ENCODE measurements around the gene DIPK1A. TPM values are rescaled to one million over a fixed set of nuclear protein-coding genes. Genes with fewer than 3 reads are reported as not detected.

DIPK1A gene
- polyA plus RNA-seq, 2 of the 4 experiments (the other 2 are of a cell fraction) = 12.4 to 21.1 TPM

DNA sequence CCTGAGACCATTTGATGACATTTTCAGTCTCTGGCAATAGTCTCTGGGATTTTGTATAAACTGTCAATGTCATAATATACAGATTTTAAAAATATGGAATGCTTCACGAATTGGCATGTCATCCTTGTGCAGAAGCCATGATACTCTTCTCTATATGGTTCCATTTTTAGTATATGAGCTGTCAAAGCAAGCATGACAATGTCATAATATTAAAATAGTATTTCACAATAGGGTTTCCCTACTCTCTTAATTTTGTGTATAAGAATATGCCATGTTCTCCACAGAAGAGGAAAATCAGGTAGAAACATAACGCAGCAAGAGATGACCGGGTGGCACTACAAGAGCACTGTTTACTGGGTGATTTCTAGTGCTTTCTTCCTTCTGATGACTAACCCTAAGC lies 8.3 kb upstream of the DIPK1A start (continued):
- TF ChIP-seq, protein P1, sequence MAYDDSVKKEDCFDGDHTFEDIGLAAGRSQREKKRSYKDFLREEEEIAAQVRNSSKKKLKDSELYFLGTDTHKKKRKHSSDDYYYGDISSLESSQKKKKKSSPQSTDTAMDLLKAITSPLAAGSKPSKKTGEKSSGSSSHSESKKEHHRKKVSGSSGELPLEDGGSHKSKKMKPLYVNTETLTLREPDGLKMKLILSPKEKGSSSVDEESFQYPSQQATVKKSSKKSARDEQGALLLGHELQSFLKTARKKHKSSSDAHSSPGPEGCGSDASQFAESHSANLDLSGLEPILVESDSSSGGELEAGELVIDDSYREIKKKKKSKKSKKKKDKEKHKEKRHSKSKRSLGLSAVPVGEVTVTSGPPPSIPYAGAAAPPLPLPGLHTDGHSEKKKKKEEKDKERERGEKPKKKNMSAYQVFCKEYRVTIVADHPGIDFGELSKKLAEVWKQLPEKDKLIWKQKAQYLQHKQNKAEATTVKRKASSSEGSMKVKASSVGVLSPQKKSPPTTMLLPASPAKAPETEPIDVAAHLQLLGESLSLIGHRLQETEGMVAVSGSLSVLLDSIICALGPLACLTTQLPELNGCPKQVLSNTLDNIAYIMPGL (CRISPR knock-in tag; IDR thresholded peaks at IDR 0.05; ENCODE audit: borderline replicate concordance) = no peak
- TF ChIP-seq, protein P2, sequence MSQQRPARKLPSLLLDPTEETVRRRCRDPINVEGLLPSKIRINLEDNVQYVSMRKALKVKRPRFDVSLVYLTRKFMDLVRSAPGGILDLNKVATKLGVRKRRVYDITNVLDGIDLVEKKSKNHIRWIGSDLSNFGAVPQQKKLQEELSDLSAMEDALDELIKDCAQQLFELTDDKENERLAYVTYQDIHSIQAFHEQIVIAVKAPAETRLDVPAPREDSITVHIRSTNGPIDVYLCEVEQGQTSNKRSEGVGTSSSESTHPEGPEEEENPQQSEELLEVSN (IDR thresholded peaks at IDR 0.05; ENCODE audit: borderline replicate concordance, low read depth) = no peak
- no peak for TF ChIP-seq JUN (IDR thresholded peaks at IDR 0.05)
- no peak for TF ChIP-seq HOXB13 (CRISPR knock-in tag; IDR thresholded peaks at IDR 0.05; ENCODE audit: low read depth)
- TF ChIP-seq, protein P3, sequence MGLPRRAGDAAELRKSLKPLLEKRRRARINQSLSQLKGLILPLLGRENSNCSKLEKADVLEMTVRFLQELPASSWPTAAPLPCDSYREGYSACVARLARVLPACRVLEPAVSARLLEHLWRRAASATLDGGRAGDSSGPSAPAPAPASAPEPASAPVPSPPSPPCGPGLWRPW (IDR thresholded peaks at IDR 0.05) = no peak

DNA sequence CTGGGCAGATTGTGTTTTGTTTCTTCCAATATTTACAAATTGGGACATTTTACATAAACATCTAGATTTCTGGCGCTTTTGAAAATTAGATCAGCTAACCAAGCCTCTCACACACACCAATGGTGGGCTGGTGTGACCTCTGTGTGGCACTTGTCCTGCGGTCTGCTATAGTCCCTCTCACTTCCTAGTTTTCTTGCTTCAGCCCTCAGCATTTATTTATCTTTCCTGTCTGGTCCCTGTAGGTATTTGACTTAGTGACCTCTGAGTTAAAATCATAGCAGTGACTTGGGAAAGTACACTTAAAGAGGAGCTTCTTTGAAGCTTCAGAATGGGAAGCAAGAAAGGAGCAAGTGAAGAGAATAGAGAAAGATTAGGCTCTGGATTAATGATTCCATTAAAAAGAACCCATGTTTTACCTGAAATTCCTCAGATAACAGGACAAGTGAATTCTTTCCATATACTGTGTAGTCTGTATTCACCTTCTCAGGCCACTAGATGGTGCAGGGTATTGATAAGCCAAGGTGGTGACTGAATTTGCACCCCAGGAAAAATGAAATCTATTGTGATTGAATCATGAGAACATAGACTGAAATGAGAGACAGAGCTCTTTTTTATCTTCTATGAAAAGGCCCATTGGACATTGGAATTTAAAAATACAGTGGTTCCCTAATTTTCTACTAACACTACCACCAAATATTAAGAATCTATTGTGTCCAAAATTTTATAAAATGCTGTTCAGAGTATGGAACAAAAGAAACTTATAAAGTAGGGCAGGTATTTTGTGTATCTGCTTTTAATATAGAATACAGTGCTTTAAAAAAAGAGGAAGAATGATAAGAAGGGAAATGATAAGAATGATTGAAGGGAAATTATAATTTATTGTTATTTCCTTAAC lies 7.1 kb upstream of the DIPK1A start:
- POLR2A ChIA-PET = no interaction called here
- H3K9me3 ChIP-seq = no peaks in the 10 kb centered on the region
- H3K4me1 ChIP-seq = peaks cover 5% of the 10 kb centered on the region; the same call in 2 of the 3 replicates
- TF ChIP-seq CBX8 (IDR thresholded peaks at IDR 0.05) (no peak), KDM5A (IDR thresholded peaks at IDR 0.05) (no peak), CBX2 (IDR thresholded peaks at IDR 0.05; ENCODE audit: borderline replicate concordance, low read depth) (no peak), SMC3 (IDR thresholded peaks at IDR 0.05) (0 out of 3 replicates have a peak, but pooled peaks have one; percentile 23), RAD21 (conservative IDR thresholded peaks at IDR 0.05 in 1 of 2, IDR thresholded peaks at IDR 0.05 in 1 of 2) (peak; percentile 34 to 41; a peak in 4 of 5 replicates), GATA3 (IDR thresholded peaks at IDR 0.05; ENCODE audit: borderline replicate concordance) (no peak), RNF2 (IDR thresholded peaks at IDR 0.05; ENCODE audit: borderline replicate concordance, low read depth) (no peak)
- TF ChIP-seq, protein P4, sequence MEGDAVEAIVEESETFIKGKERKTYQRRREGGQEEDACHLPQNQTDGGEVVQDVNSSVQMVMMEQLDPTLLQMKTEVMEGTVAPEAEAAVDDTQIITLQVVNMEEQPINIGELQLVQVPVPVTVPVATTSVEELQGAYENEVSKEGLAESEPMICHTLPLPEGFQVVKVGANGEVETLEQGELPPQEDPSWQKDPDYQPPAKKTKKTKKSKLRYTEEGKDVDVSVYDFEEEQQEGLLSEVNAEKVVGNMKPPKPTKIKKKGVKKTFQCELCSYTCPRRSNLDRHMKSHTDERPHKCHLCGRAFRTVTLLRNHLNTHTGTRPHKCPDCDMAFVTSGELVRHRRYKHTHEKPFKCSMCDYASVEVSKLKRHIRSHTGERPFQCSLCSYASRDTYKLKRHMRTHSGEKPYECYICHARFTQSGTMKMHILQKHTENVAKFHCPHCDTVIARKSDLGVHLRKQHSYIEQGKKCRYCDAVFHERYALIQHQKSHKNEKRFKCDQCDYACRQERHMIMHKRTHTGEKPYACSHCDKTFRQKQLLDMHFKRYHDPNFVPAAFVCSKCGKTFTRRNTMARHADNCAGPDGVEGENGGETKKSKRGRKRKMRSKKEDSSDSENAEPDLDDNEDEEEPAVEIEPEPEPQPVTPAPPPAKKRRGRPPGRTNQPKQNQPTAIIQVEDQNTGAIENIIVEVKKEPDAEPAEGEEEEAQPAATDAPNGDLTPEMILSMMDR (IDR thresholded peaks at IDR 0.05) = peak; percentile 52
- H3K4me2 ChIP-seq = 0 out of 3 replicates have a peak overlapping the region, but pooled peaks have one; percentile 7
- CTCF ChIA-PET = interaction anchor here (1.1 to 2.5 kb wide), 5 partner anchors 8 to 109 kb away, joined by 3 to 31 read pairs (median 5); no protein-coding TSS in a partner anchor
- DNase-seq (ENCODE audit: low read depth in 1 of 2, low spot score in 1 of 2) (peak in 1 of 2 experiments; percentile 12), FAIRE-seq (no peak), ATAC-seq (peak; percentile 43 to 71; a peak in 3 of 6 replicates)
- H3K4me3 ChIP-seq = no peak overlapping the region
- WGBS (ENCODE audit: missing lambda C conversion rate) = 47% methylated on average over 2 of the region's 2 CpGs
- no peak overlapping the region for H3K27ac ChIP-seq

DNA sequence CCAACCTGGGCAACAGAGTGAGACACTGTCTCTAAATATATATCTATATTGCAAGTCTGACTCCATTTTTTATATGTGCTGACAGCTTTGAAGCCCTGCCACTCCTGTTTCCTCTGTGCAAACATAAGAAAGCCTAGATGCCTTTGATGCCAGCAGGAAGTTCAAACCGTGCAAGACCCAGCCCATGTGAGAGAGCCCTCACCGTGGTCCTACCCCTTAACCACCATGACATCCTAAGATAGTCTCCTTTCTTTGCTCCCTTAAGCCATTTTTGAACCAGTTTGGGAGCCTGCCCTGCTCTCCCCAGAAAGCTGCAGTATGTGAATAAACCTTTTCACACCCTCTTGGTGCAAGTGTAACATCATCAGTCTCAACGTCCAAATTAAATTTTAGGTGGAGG lies 3.7 kb upstream of the DIPK1A start:
- no peak overlapping the region for H3K4me3 ChIP-seq
- ChIA-PET POLR2A (no interaction called here), CTCF (interaction anchor here (0.8 to 8.8 kb wide), 3 partner anchors 10 to 108 kb away, joined by 4 to 130 read pairs (median 69); no protein-coding TSS in a partner anchor)
- no peak for TF ChIP-seq CHD4 (IDR thresholded peaks at IDR 0.05; ENCODE audit: borderline replicate concordance)
- no peak for TF ChIP-seq HEYL (CRISPR knock-in tag; IDR thresholded peaks at IDR 0.05)
- TF ChIP-seq, protein P4 (IDR thresholded peaks at IDR 0.05) = no peak
- no peak for TF ChIP-seq TP53 (CRISPR knock-in tag; IDR thresholded peaks at IDR 0.05)
- TF ChIP-seq, protein P2 (IDR thresholded peaks at IDR 0.05; ENCODE audit: borderline replicate concordance, low read depth) = no peak
- TF ChIP-seq POLR2AphosphoS2 (conservative IDR thresholded peaks at IDR 0.05; ENCODE audit: low read length) = no peak
- TF ChIP-seq MAFK (IDR thresholded peaks at IDR 0.05; ENCODE audit: partially characterized antibody) = no peak
- TF ChIP-seq HDAC2 (IDR thresholded peaks at IDR 0.05) = no peak
- TF ChIP-seq HOXB13 (CRISPR knock-in tag; IDR thresholded peaks at IDR 0.05; ENCODE audit: low read depth) = no peak
- no peak for TF ChIP-seq SREBF2 (IDR thresholded peaks at IDR 0.05)
- TF ChIP-seq ESRRA (IDR thresholded peaks at IDR 0.05; ENCODE audit: borderline replicate concordance, low read length) = no peak
- TF ChIP-seq PHF8 (IDR thresholded peaks at IDR 0.05; ENCODE audit: borderline replicate concordance, low read depth) = no peak
- 19% methylated on average over 3 of the region's 3 CpGs for WGBS (ENCODE audit: missing lambda C conversion rate)
- ATAC-seq = no peak
- H3K4me1 ChIP-seq = peaks cover 13% of the 10 kb centered on the region
- H3K9me3 ChIP-seq = no peaks in the 10 kb centered on the region
- no peak overlapping the region for H3K27ac ChIP-seq
- no peak for FAIRE-seq
- no peak overlapping the region for H3K4me2 ChIP-seq
- DNase-seq (ENCODE audit: low read depth in 1 of 2, low spot score in 1 of 2) = no peak
